ENCODE data around the gene TRIB2.

The TRIB2 gene

GRCh38 chr2:12787891-12788801 lies 71.4 kb downstream of the TRIB2 start:
- no peak for DNase-seq

DNA sequence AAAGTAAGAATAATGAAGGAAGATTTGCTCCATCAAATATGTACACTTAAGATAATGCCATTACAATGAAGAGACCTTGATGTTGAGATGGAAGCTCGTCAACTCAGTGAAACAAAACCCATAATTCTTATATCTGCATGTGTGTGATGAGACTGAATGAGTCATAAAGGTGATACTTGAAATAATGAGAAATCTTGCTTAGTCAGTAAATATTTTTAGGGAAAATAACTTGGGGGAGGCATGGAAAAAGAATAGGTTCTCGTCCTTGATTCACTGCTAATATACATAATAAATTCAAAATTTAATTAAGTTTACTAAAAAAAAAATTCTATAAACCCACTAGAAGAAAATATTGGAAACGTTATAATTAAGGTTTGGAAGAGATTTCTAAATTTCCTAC lies 75.2 kb downstream of the TRIB2 start:
- DNase-seq = no peak
